Left ventricle myocardium superior (tissue), 1 donor: Measurements from ENCODE around the gene OR4A16. TPM values are rescaled to one million over a fixed set of nuclear protein-coding genes. Genes with fewer than 3 reads are reported as not detected.

Source experiments
- ATAC-seq: fragments of 200-7000 bp; cut with Tn5 transposase; one replicate; pipeline ENCODE4 v1.9.1; 2020; ENCODE audit warnings: mild to moderate bottlenecking, moderate library complexity
- DNase-seq: peaks from one replicate; pipeline ENCODE4 v3.0.0-alpha.2; 2020
- intact Hi-C: fragments of 100-400 bp; cut with micrococcal nuclease; formaldehyde crosslinking; loops from one replicate; pipeline ENCODE4 v1.11.0; 2022
- long read RNA-seq: library from polyadenylated mRNA; unstranded; transcript quantifications from one replicate; pipeline ENCODE4 v2.0.0, GENCODE V29; 2021
- total RNA-seq: library from RNA; stranded (reverse); fragmentation: NEBNext Ultra II Directional; extraction: Animal tissue kit (Norgen Biotek cat#: 25700); gene quantifications from one replicate; pipeline ENCODE4 v1.2.1, GENCODE V29; 2021
- donor health status: DM: no; HTN: yes; CAD: no; lungs with severe emphysema.

Gene OR4A16, protein sequence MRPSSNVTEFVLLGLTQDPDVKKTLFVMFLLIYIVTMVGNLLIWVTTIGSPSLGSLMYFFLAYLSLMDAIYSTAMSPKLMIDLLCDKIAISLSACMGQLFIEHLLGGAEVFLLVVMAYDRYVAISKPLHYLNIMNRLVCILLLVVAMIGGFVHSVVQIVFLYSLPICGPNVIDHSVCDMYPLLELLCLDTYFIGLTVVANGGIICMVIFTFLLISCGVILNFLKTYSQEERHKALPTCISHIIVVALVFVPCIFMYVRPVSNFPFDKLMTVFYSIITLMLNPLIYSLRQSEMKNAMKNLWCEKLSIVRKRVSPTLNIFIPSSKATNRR
- not detected for total RNA-seq
- long read RNA-seq, result 0 reads

DNA sequence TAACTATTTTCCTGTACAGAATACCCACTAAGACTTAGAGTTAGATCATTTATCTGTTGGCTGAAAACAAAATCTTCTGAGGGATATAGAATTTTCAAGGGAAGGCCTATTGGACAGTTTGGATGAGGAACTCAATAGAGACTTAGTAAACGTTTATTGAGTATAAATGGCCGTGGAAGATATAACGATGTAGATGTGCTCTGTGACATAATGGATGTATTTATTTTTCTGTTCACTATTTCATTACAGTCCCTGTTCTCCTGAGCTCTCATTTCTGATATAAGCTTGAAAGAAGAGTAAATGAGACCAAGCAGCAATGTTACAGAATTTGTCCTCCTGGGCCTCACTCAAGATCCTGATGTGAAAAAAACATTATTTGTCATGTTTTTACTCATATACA is at the start of gene OR4A16:
TSS of gene OR4A16 (plus strand) at position 301 of the 400 bp plus-strand sequence. CDS start at position 301, 0 bp downstream.
- intact Hi-C loops, result no loop called here
- no peak for ATAC-seq
- DNase-seq, result no peak

- intact Hi-C loops, result no loop called here
- no peak for DNase-seq
Measured at GRCh38 chr11:55324500-55324899, 18.5 kb upstream of the OR4A16 start.

DNA sequence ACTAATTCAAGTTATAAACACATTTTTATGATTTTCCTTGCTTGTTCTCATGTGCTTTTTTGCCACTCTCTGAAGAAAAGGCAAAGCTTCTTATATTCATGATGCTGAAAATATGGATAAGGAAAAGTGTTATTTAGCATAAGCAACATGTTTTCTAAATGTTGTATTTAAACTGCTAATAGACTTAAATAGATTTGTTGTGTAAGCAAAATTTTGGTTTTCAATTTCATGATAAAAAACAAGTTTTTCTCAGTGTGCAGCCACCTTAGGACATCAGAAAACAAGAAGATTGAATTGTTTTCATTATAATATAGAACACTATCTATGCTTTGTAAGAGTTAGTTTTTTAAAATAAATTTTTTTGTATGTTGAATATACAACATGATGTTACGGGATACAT is 2.3 kb downstream of the OR4A16 start:
- intact Hi-C loops, result no loop called here
- DNase-seq, result no peak
- ATAC-seq, result no peak

More at GRCh38 chr11:55324500-55324899, 18.5 kb upstream of the OR4A16 start:
- no peak for ATAC-seq

GRCh38 chr11:55349032-55349431 is 6.0 kb downstream of the OR4A16 start:
- intact Hi-C loops, result no loop called here
- no peak for ATAC-seq
- DNase-seq, result no peak

GRCh38 chr11:55357560-55358184 is 14.7 kb downstream of the OR4A16 start:
- intact Hi-C loops, result no loop called here
- no peak for DNase-seq
- no peak for ATAC-seq

DNA sequence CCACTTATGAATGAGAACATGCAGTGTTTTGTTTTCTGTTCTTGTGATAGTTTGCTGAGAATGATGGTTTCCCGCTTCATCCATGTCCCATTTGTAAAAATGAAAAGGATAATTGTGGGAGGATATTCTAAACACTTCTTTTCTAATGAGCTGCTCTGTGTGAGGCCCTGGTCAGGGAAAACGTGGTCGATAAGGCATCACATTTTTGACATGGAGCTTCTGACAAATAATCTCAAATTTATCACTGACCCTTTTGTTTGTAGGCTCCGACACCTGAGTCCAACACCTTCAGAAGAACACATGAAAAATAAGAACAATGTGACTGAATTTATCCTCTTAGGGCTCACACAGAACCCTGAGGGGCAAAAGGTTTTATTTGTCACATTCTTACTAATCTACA is 24.7 kb downstream of the OR4A16 start, which contains the start of gene OR4A15:
TSS of gene OR4A15 (plus strand) at position 301 of the 400 bp plus-strand sequence. CDS start at position 301, 0 bp downstream.
- ATAC-seq, result no peak

More for the DNA sequence above, 24.7 kb downstream of the OR4A16 start, which contains the start of gene OR4A15:
- DNase-seq, result no peak
- intact Hi-C loops, result no loop called here

Other genes starting within 250 kb of the OR4A16 start
- gene TRIM48, start 81.0 kb upstream of the OR4A16 start, total RNA-seq, result not detected
- not detected for gene OR4A15, start 24.8 kb downstream of the OR4A16 start, total RNA-seq
- not detected for gene OR4C15, start 211.3 kb downstream of the OR4A16 start, total RNA-seq
- not detected for gene OR4C16, start 228.9 kb downstream of the OR4A16 start, total RNA-seq